SJCRH30 (cell line): Measurements from ENCODE around the gene DAB1. TPM values are rescaled to one million over a fixed set of nuclear protein-coding genes. Genes with fewer than 3 reads are reported as not detected.

Source experiments
- DNase-seq, 2 experiments: peaks; one replicate each; pipeline ENCODE4 v3.0.0-alpha.2; 2015 to 2020
- H3K27ac ChIP-seq: fragments of 250-450 bp; sonication (Bioruptor Pico); 2 replicates; pipeline ENCODE4 v1.5.1; 2020; ENCODE audit warnings: mild to moderate bottlenecking, moderate library complexity
- H3K27me3 ChIP-seq: fragments of 250-450 bp; sonication (Bioruptor Pico); 2 replicates; pipeline ENCODE4 v1.5.1; 2020; ENCODE audit warnings: mild to moderate bottlenecking, moderate library complexity
- H3K36me3 ChIP-seq: fragments of 250-450 bp; sonication (Bioruptor Pico); 2 replicates; pipeline ENCODE4 v1.5.1; 2020; ENCODE audit warnings: mild to moderate bottlenecking, moderate library complexity
- H3K4me1 ChIP-seq: fragments of 250-450 bp; sonication (Bioruptor Pico); 2 replicates; pipeline ENCODE4 v1.5.1; 2020; ENCODE audit warnings: mild to moderate bottlenecking, moderate library complexity
- H3K4me3 ChIP-seq: fragments of 250-450 bp; sonication (Bioruptor Pico); 2 replicates; pipeline ENCODE4 v1.5.1; 2020; ENCODE audit warnings: mild to moderate bottlenecking, moderate library complexity
- H3K9me3 ChIP-seq: fragments of 250-450 bp; sonication (Bioruptor Pico); replicated peaks from 2 replicates; pipeline ENCODE4 v1.5.1; 2020; ENCODE audit warnings: mild to moderate bottlenecking, moderate library complexity
- total RNA-seq: library from RNA; depleted of rRNA; stranded (reverse); fragments of >200 nt; shearing (Covaris generic); gene quantifications from 2 replicates; pipeline ENCODE4 v1.2.3, GENCODE V29; 2014

Gene DAB1
- total RNA-seq, 1 experiment from 2014 or later: not detected

GRCh38 chr1:57393058-57393584 is 30.7 kb downstream of the DAB1 start:
- Histone ChIP-seq H3K36me3 (no peaks in the 10 kb centered on the region), H3K4me1 (no peaks in the 10 kb centered on the region), H3K27me3 (peaks cover 26% of the 10 kb centered on the region), H3K27ac (no peak overlapping the region), H3K9me3 (no peaks in the 10 kb centered on the region), H3K4me3 (no peak overlapping the region)
- DNase-seq: no peak

GRCh38 chr1:57385336-57385735 is 38.5 kb downstream of the DAB1 start:
- no peaks in the 10 kb centered on the region for H3K4me1 ChIP-seq
- no peak overlapping the region for H3K4me3 ChIP-seq
- no peaks in the 10 kb centered on the region for H3K36me3 ChIP-seq
- no peak overlapping the region for H3K27ac ChIP-seq
- DNase-seq: no peak
- no peaks in the 10 kb centered on the region for H3K9me3 ChIP-seq
- peaks cover 10% of the 10 kb centered on the region for H3K27me3 ChIP-seq

- Histone ChIP-seq H3K27me3 (peaks cover 6% of the 10 kb centered on the region; the same call in 1 of the 2 replicates), H3K4me3 (no peak overlapping the region), H3K4me1 (no peaks in the 10 kb centered on the region), H3K36me3 (no peaks in the 10 kb centered on the region), H3K9me3 (no peaks in the 10 kb centered on the region), H3K27ac (no peak overlapping the region)
- DNase-seq: no peak
Measured at GRCh38 chr1:57384901-57385300, 39.0 kb downstream of the DAB1 start.

- no peaks in the 10 kb centered on the region for H3K4me1 ChIP-seq
- no peaks in the 10 kb centered on the region for H3K36me3 ChIP-seq
- H3K27ac ChIP-seq: no peak overlapping the region
- H3K9me3 ChIP-seq: no peaks in the 10 kb centered on the region
- no peak overlapping the region for H3K4me3 ChIP-seq
- no peak for DNase-seq
- peaks cover 4% of the 10 kb centered on the region; the same call in 1 of the 2 replicates for H3K27me3 ChIP-seq
Measured at GRCh38 chr1:57384284-57384683, 39.6 kb downstream of the DAB1 start.

GRCh38 chr1:57381871-57382270 is 42.0 kb downstream of the DAB1 start:
- Histone ChIP-seq H3K4me3 (no peak overlapping the region), H3K36me3 (no peaks in the 10 kb centered on the region), H3K4me1 (no peaks in the 10 kb centered on the region), H3K27me3 (no peaks in the 10 kb centered on the region), H3K9me3 (no peaks in the 10 kb centered on the region), H3K27ac (no peak overlapping the region)
- no peak for DNase-seq

GRCh38 chr1:57381426-57381825 is 42.4 kb downstream of the DAB1 start:
- Histone ChIP-seq H3K27ac (no peak overlapping the region), H3K9me3 (no peaks in the 10 kb centered on the region), H3K4me1 (no peaks in the 10 kb centered on the region), H3K27me3 (no peaks in the 10 kb centered on the region), H3K4me3 (no peak overlapping the region), H3K36me3 (no peaks in the 10 kb centered on the region)
- DNase-seq: no peak

- no peak overlapping the region for H3K27ac ChIP-seq
- no peaks in the 10 kb centered on the region for H3K36me3 ChIP-seq
- no peak overlapping the region for H3K4me3 ChIP-seq
- no peak for DNase-seq
- H3K9me3 ChIP-seq: no peaks in the 10 kb centered on the region
- H3K27me3 ChIP-seq: no peaks in the 10 kb centered on the region
- no peaks in the 10 kb centered on the region for H3K4me1 ChIP-seq
Measured at GRCh38 chr1:57380923-57381322, 42.9 kb downstream of the DAB1 start.

- no peak overlapping the region for H3K4me3 ChIP-seq
- H3K27me3 ChIP-seq: no peaks in the 10 kb centered on the region
- DNase-seq: no peak
- H3K9me3 ChIP-seq: no peaks in the 10 kb centered on the region
- no peaks in the 10 kb centered on the region for H3K36me3 ChIP-seq
- H3K27ac ChIP-seq: no peak overlapping the region
- no peaks in the 10 kb centered on the region for H3K4me1 ChIP-seq
Measured at GRCh38 chr1:57378534-57378933, 45.3 kb downstream of the DAB1 start.

GRCh38 chr1:57377339-57378139 is 46.3 kb downstream of the DAB1 start:
- H3K36me3 ChIP-seq: no peaks in the 10 kb centered on the region
- H3K27me3 ChIP-seq: no peaks in the 10 kb centered on the region
- H3K4me3 ChIP-seq: no peak overlapping the region
- H3K9me3 ChIP-seq: no peaks in the 10 kb centered on the region
- no peaks in the 10 kb centered on the region for H3K4me1 ChIP-seq
- DNase-seq: no peak
- H3K27ac ChIP-seq: no peak overlapping the region

- Histone ChIP-seq H3K27ac (no peak overlapping the region), H3K4me1 (no peaks in the 10 kb centered on the region), H3K4me3 (no peak overlapping the region), H3K9me3 (no peaks in the 10 kb centered on the region), H3K36me3 (no peaks in the 10 kb centered on the region), H3K27me3 (no peaks in the 10 kb centered on the region)
- DNase-seq: no peak
Measured at GRCh38 chr1:57376041-57376440, 47.8 kb downstream of the DAB1 start.

GRCh38 chr1:57369889-57370288 is 54.0 kb downstream of the DAB1 start:
- no peaks in the 10 kb centered on the region for H3K36me3 ChIP-seq
- no peaks in the 10 kb centered on the region for H3K4me1 ChIP-seq
- H3K27me3 ChIP-seq: peaks cover 3% of the 10 kb centered on the region; the same call in 1 of the 2 replicates
- H3K4me3 ChIP-seq: no peak overlapping the region
- no peaks in the 10 kb centered on the region for H3K9me3 ChIP-seq
- DNase-seq: no peak
- no peak overlapping the region for H3K27ac ChIP-seq

GRCh38 chr1:57367945-57368344 is 55.9 kb downstream of the DAB1 start:
- no peak for DNase-seq
- peaks cover 8% of the 10 kb centered on the region; the same call in 1 of the 2 replicates for H3K27me3 ChIP-seq
- no peak overlapping the region for H3K4me3 ChIP-seq
- no peaks in the 10 kb centered on the region for H3K36me3 ChIP-seq
- H3K4me1 ChIP-seq: no peaks in the 10 kb centered on the region
- no peak overlapping the region for H3K27ac ChIP-seq
- no peaks in the 10 kb centered on the region for H3K9me3 ChIP-seq

GRCh38 chr1:57363643-57364042 is 60.2 kb downstream of the DAB1 start:
- H3K36me3 ChIP-seq: no peaks in the 10 kb centered on the region
- H3K4me1 ChIP-seq: no peaks in the 10 kb centered on the region
- no peak overlapping the region for H3K27ac ChIP-seq
- H3K9me3 ChIP-seq: peaks cover under 1% of the 10 kb centered on the region; the same call in 1 of the 2 replicates
- DNase-seq: no peak
- H3K4me3 ChIP-seq: no peak overlapping the region
- H3K27me3 ChIP-seq: peaks cover 18% of the 10 kb centered on the region

GRCh38 chr1:57363165-57363564 is 60.7 kb downstream of the DAB1 start:
- Histone ChIP-seq H3K27me3 (peaks cover 18% of the 10 kb centered on the region), H3K9me3 (peaks cover 3% of the 10 kb centered on the region; the same call in 1 of the 2 replicates), H3K36me3 (no peaks in the 10 kb centered on the region), H3K27ac (no peak overlapping the region), H3K4me1 (no peaks in the 10 kb centered on the region), H3K4me3 (no peak overlapping the region)
- DNase-seq: no peak

GRCh38 chr1:57362480-57362879 is 61.4 kb downstream of the DAB1 start:
- Histone ChIP-seq H3K27me3 (peaks cover 18% of the 10 kb centered on the region), H3K4me3 (no peak overlapping the region), H3K9me3 (peaks cover 3% of the 10 kb centered on the region; the same call in 1 of the 2 replicates), H3K4me1 (no peaks in the 10 kb centered on the region), H3K27ac (no peak overlapping the region), H3K36me3 (no peaks in the 10 kb centered on the region)
- no peak for DNase-seq

GRCh38 chr1:57361516-57361915 is 62.3 kb downstream of the DAB1 start:
- no peak overlapping the region for H3K4me3 ChIP-seq
- H3K27ac ChIP-seq: no peak overlapping the region
- no peaks in the 10 kb centered on the region for H3K4me1 ChIP-seq
- H3K9me3 ChIP-seq: peaks cover 3% of the 10 kb centered on the region; the same call in 1 of the 2 replicates
- H3K36me3 ChIP-seq: no peaks in the 10 kb centered on the region
- no peak for DNase-seq
- peaks cover 18% of the 10 kb centered on the region for H3K27me3 ChIP-seq
